Skeletal muscle tissue (tissue), 4 donors: ENCODE results near the gene JMJD1C. TPM values are rescaled to one million over a fixed set of nuclear protein-coding genes. Genes with fewer than 3 reads are reported as not detected.
"Not testable (repeated sequence)": the region's sequence is repeated elsewhere in the genome, so short reads cannot be mapped to it uniquely, and the experiment has no call there.

Experiments used
- H3K27ac ChIP-seq: one replicate; pipeline ENCODE4 v1.7.0; 2013; ENCODE audit warnings: mild to moderate bottlenecking, low read depth, low read length, inconsistent platforms
- H3K27me3 ChIP-seq, 3 donors: one replicate each; pipeline ENCODE4 v1.7.0; 2013; ENCODE audit warnings: low read length in 3 of 3; ENCODE audit not compliant: control insufficient read depth in 3 of 3, insufficient read depth in 3 of 3
- H3K36me3 ChIP-seq, 3 donors: one replicate each; pipeline ENCODE4 v1.7.0; 2013; ENCODE audit warnings: low read length in 3 of 3; ENCODE audit not compliant: control insufficient read depth in 3 of 3, insufficient read depth in 3 of 3
- H3K4me1 ChIP-seq, 3 donors: one replicate each; pipeline ENCODE4 v1.7.0; 2013; ENCODE audit warnings: low read length in 3 of 3, mild to moderate bottlenecking in 3 of 3; ENCODE audit not compliant: control insufficient read depth in 3 of 3, insufficient read depth in 3 of 3
- H3K4me3 ChIP-seq, 3 donors: one replicate each; pipeline ENCODE4 v1.7.0; 2013; ENCODE audit warnings: low read length in 3 of 3
- H3K9ac ChIP-seq, 3 donors: one replicate each; pipeline ENCODE4 v1.7.0; 2013; ENCODE audit warnings: low read length in 3 of 3, mild to moderate bottlenecking in 3 of 3, moderate library complexity in 2 of 3, low read depth in 1 of 3
- H3K9me3 ChIP-seq, 3 donors: one replicate each; pipeline ENCODE4 v1.7.0; 2013; ENCODE audit warnings: low read length in 3 of 3; ENCODE audit not compliant: control insufficient read depth in 3 of 3
- total RNA-seq: library from RNA; depleted of rRNA; stranded (reverse); fragments of >200 nt; gene quantifications from one replicate; pipeline ENCODE4 v1.2.3, GENCODE V29; 2014
- donor health status: Osteomylitis.

Gene JMJD1C
- total RNA-seq, 1 donor from 2014 or later, result 90.8 TPM

DNA sequence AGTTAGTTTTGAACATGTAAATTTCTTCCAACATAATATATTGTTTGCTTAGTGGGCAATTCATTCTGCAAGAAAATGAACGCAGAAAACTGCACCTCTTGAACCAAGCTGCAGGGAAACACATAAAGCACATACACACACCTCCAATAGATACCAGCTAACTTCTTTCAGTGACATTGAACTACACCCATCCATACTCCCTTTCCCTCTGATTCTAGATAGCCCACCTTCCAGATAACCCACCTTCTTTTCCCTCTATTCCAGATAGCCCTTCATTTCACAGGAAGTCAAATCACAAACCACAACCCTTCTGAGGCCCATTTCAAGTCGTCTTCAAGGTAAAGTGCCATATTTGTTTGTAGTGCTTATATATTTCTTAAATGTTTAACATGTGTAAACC is 304.2 kb downstream of the JMJD1C start:
- H3K9ac ChIP-seq, result no peak overlapping the region
- H3K4me3 ChIP-seq, result no peak overlapping the region
- no peak overlapping the region for H3K27ac ChIP-seq
- H3K4me1 ChIP-seq, result peaks cover 5 to 12% (median 5%) of the 10 kb centered on the region in 3 donors
- H3K9me3 ChIP-seq, result no peaks in the 10 kb centered on the region
- no peaks in the 10 kb centered on the region for H3K36me3 ChIP-seq
- no peaks in the 10 kb centered on the region for H3K27me3 ChIP-seq

DNA sequence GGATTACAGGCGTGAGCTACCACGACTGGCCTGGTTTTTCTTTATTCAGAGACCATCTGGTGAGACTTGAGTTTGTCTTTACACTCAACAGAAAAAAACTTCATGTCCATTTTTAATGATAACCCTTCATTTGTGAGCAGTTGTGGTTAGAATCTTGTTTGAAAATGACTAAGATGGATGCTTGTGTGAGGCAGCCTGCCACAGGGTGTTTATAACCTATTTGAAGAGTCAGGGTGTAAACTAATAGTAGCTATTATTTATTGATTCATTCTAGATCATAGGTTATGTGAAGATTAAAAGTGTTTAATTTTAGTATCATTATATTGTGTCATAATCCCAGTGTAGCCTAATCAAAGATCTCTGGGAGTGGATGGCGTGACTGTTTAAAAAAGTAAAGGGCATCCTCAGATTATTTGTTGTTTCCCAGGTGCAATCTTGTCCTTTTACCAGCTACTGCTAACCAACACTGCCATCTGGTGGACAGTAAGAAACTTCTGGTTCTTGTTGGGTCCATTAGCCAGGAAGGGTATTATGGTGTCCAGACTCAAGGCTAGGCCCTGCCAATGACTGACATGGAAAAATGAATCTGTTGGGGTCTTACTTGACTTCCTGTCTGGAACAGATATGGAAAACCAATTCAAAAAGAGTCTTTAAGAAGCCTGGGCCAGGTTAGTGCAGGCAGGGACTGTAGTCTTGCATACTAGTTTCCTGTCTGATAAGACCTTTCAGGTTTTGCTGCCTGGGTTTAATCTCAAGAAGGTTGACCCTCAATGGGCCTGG is 307.7 kb downstream of the JMJD1C start:
- Histone ChIP-seq H3K27me3 (no peaks in the 10 kb centered on the region), H3K27ac (no peak overlapping the region), H3K9me3 (no peaks in the 10 kb centered on the region), H3K4me3 (no peak overlapping the region), H3K36me3 (peaks cover 2 to 5% (median 4%) of the 10 kb centered on the region in 3 donors), H3K4me1 (peaks cover 8 to 25% (median 8%) of the 10 kb centered on the region in 3 donors), H3K9ac (no peak overlapping the region)

GRCh38 chr10:63156236-63156635 is 309.5 kb downstream of the JMJD1C start:
- Histone ChIP-seq H3K27me3 (no peaks in the 10 kb centered on the region), H3K9ac (peak overlapping the region in 1 of 3 donors; percentile 12), H3K4me3 (no peak overlapping the region), H3K27ac (no peak overlapping the region), H3K36me3 (peaks cover 4 to 8% (median 6%) of the 10 kb centered on the region in 3 donors), H3K4me1 (peaks cover 8 to 25% (median 8%) of the 10 kb centered on the region in 3 donors), H3K9me3 (no peaks in the 10 kb centered on the region)

GRCh38 chr10:63155388-63156020 is 310.3 kb downstream of the JMJD1C start:
- peaks cover 8 to 10% (median 9%) of the 10 kb centered on the region in 3 donors for H3K36me3 ChIP-seq
- H3K9me3 ChIP-seq, result no peaks in the 10 kb centered on the region
- peaks cover 8 to 25% (median 8%) of the 10 kb centered on the region in 3 donors for H3K4me1 ChIP-seq
- no peak overlapping the region for H3K9ac ChIP-seq
- H3K27me3 ChIP-seq, result no peaks in the 10 kb centered on the region
- H3K27ac ChIP-seq, result no peak overlapping the region
- no peak overlapping the region for H3K4me3 ChIP-seq

DNA sequence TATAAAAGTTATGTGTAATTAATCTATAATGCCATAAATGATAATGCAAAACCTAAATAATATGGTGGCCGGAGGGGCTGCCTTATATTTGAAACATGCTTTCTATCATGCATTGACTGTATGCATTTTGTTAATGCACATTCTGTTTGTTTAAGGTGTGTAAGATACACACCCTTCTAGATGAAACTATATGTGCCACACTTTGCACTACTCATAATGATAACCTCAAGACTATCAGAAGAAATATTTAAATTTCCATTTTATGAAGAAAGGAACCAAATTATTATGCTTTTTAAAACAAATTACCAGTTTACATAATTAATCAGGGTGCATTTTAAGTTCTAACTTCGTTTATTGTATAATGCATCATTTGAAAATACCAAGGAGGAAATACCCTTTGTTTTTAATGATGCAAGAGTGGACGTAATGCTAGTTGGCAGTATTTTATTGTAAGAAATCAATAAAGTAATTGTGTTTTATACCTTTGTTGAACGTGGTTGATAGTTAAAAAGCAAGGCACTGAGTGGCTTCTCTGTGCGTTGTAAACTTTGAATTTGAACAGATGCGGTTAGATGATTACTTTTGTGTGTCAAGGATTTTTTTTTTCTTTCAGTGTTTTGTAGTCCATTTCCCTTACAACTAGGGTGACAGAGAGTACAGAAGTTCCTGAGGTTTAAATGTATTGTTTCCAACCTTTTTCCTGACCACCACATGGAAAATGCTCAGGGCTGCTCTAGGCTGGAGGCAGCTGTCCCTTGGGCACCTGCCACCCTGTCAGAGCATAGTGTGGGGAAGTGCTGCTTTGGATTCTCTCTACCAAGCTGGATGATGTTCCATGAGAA is 311.0 kb downstream of the JMJD1C start:
- no peak overlapping the region for H3K9ac ChIP-seq
- H3K4me1 ChIP-seq, result peaks cover 8 to 25% (median 8%) of the 10 kb centered on the region in 3 donors
- H3K27me3 ChIP-seq, result no peaks in the 10 kb centered on the region
- H3K4me3 ChIP-seq, result no peak overlapping the region
- no peaks in the 10 kb centered on the region for H3K9me3 ChIP-seq
- peaks cover 8 to 11% (median 9%) of the 10 kb centered on the region in 3 donors for H3K36me3 ChIP-seq
- H3K27ac ChIP-seq, result no peak overlapping the region

- H3K9me3 ChIP-seq, H3K9ac ChIP-seq, H3K27ac ChIP-seq, H3K27me3 ChIP-seq, H3K4me3 ChIP-seq: not testable (repeated sequence)
- peaks cover 8 to 25% (median 8%) of the 10 kb centered on the region in 3 donors for H3K4me1 ChIP-seq
- peaks cover 8 to 11% (median 9%) of the 10 kb centered on the region in 3 donors for H3K36me3 ChIP-seq
Measured at GRCh38 chr10:63153868-63154545, 311.8 kb downstream of the JMJD1C start.

DNA sequence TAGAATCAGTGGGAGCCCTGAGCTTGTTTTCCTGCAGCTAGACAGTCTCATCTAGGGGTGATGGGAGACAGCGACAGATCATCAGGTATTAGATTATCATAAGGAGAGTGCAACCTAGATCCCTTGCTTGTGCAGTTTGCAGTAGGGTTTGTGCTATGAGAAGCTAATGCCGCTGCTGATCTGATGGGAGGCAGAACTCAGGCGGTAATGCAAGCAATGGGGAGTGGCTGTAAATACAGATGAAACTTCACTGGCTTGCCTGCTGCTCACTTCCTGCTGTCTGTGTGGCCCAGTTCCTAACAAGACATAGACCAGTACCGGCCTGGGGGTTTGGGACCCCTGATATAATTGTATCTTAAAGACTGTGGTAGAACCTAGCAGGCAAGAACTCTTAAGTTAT is 315.0 kb downstream of the JMJD1C start:
- H3K4me3 ChIP-seq, result no peak overlapping the region
- no peaks in the 10 kb centered on the region for H3K27me3 ChIP-seq
- peaks cover 8 to 11% (median 11%) of the 10 kb centered on the region in 3 donors for H3K36me3 ChIP-seq
- H3K27ac ChIP-seq, result no peak overlapping the region
- H3K9me3 ChIP-seq, result no peaks in the 10 kb centered on the region
- H3K4me1 ChIP-seq, result peaks cover 7 to 11% (median 11%) of the 10 kb centered on the region in 3 donors
- no peak overlapping the region for H3K9ac ChIP-seq

- H3K27me3 ChIP-seq, result no peaks in the 10 kb centered on the region
- H3K4me1 ChIP-seq, result peaks cover 4 to 10% (median 10%) of the 10 kb centered on the region in 3 donors
- H3K9me3 ChIP-seq, result no peaks in the 10 kb centered on the region
- no peak overlapping the region for H3K9ac ChIP-seq
- H3K4me3 ChIP-seq, result no peak overlapping the region
- H3K36me3 ChIP-seq, result peaks cover 0 to 6% (median 6%) of the 10 kb centered on the region in 3 donors
- no peak overlapping the region for H3K27ac ChIP-seq
Measured at GRCh38 chr10:63146503-63146902, 319.3 kb downstream of the JMJD1C start.

GRCh38 chr10:63145782-63146181 is 320.0 kb downstream of the JMJD1C start:
- peaks cover 0 to 5% (median 3%) of the 10 kb centered on the region in 3 donors for H3K36me3 ChIP-seq
- H3K27me3 ChIP-seq, result no peaks in the 10 kb centered on the region
- no peak overlapping the region for H3K4me3 ChIP-seq
- no peak overlapping the region for H3K9ac ChIP-seq
- no peak overlapping the region for H3K27ac ChIP-seq
- H3K9me3 ChIP-seq, result no peaks in the 10 kb centered on the region
- peaks cover 4 to 10% (median 10%) of the 10 kb centered on the region in 3 donors for H3K4me1 ChIP-seq
